Measurements from ENCODE around the gene ATP7B. TPM values are rescaled to one million over a fixed set of nuclear protein-coding genes. Genes with fewer than 3 reads are reported as not detected.

ATP7B gene
- total RNA-seq, 1 experiment from 2014 or later, result 5.6 TPM

- Mint-ChIP-seq H3K36me3 (ENCODE audit: insufficient read depth, unreplicated experiment) (no peaks in the 10 kb centered on the region), H3K27ac (ENCODE audit: unreplicated experiment) (no peak overlapping the region), H3K4me1 (ENCODE audit: low read depth, unreplicated experiment) (peaks cover 8% of the 10 kb centered on the region), H3K9me3 (ENCODE audit: low read depth, unreplicated experiment) (no peaks in the 10 kb centered on the region), H3K4me3 (ENCODE audit: low read depth, unreplicated experiment) (no peak overlapping the region), H3K27me3 (ENCODE audit: unreplicated experiment) (peaks cover 10% of the 10 kb centered on the region)
- intact Hi-C loops (cut with micrococcal nuclease; ENCODE audit: unreplicated experiment), result no loop called here
- no peak for DNase-seq
- no peak for TF ChIP-seq CTCF (IDR thresholded peaks at IDR 0.05; ENCODE audit: unreplicated experiment)
- no TSS peak for BruUV-seq (replicated peaks)
- CTCF ChIA-PET, result no interaction called here
Observed at GRCh38 chr13:51943721-51944120, 67.5 kb downstream of the ATP7B start.

GRCh38 chr13:51942189-51942588 is 69.1 kb downstream of the ATP7B start:
- intact Hi-C loops (cut with micrococcal nuclease; ENCODE audit: unreplicated experiment), result no loop called here
- Mint-ChIP-seq H3K27ac (ENCODE audit: unreplicated experiment) (no peak overlapping the region), H3K4me1 (ENCODE audit: low read depth, unreplicated experiment) (peaks cover 8% of the 10 kb centered on the region), H3K9me3 (ENCODE audit: low read depth, unreplicated experiment) (no peaks in the 10 kb centered on the region), H3K4me3 (ENCODE audit: low read depth, unreplicated experiment) (no peak overlapping the region), H3K27me3 (ENCODE audit: unreplicated experiment) (peaks cover 10% of the 10 kb centered on the region), H3K36me3 (ENCODE audit: insufficient read depth, unreplicated experiment) (no peaks in the 10 kb centered on the region)
- TF ChIP-seq CTCF (IDR thresholded peaks at IDR 0.05; ENCODE audit: unreplicated experiment), result no peak
- CTCF ChIA-PET, result no interaction called here
- peak; percentile 30 for DNase-seq
- no TSS peak for BruUV-seq (replicated peaks)

GRCh38 chr13:51938454-51938853 is 72.8 kb downstream of the ATP7B start:
- no peak for DNase-seq
- peaks cover 10% of the 10 kb centered on the region for H3K27me3 Mint-ChIP-seq (ENCODE audit: unreplicated experiment)
- no peaks in the 10 kb centered on the region for H3K9me3 Mint-ChIP-seq (ENCODE audit: low read depth, unreplicated experiment)
- H3K4me3 Mint-ChIP-seq (ENCODE audit: low read depth, unreplicated experiment), result no peak overlapping the region
- no peak for TF ChIP-seq CTCF (IDR thresholded peaks at IDR 0.05; ENCODE audit: unreplicated experiment)
- H3K36me3 Mint-ChIP-seq (ENCODE audit: insufficient read depth, unreplicated experiment), result no peaks in the 10 kb centered on the region
- H3K27ac Mint-ChIP-seq (ENCODE audit: unreplicated experiment), result no peak overlapping the region
- H3K4me1 Mint-ChIP-seq (ENCODE audit: low read depth, unreplicated experiment), result peaks cover 8% of the 10 kb centered on the region
- BruUV-seq (replicated peaks), result no TSS peak
- intact Hi-C loops (cut with micrococcal nuclease; ENCODE audit: unreplicated experiment), result no loop called here
- CTCF ChIA-PET, result no interaction called here

GRCh38 chr13:51937320-51938290 is 73.6 kb downstream of the ATP7B start:
- Mint-ChIP-seq H3K4me3 (ENCODE audit: low read depth, unreplicated experiment) (no peak overlapping the region), H3K36me3 (ENCODE audit: insufficient read depth, unreplicated experiment) (no peaks in the 10 kb centered on the region), H3K27me3 (ENCODE audit: unreplicated experiment) (peaks cover 4% of the 10 kb centered on the region), H3K4me1 (ENCODE audit: low read depth, unreplicated experiment) (peaks cover 7% of the 10 kb centered on the region), H3K9me3 (ENCODE audit: low read depth, unreplicated experiment) (no peaks in the 10 kb centered on the region), H3K27ac (ENCODE audit: unreplicated experiment) (no peak overlapping the region)
- intact Hi-C loops (cut with micrococcal nuclease; ENCODE audit: unreplicated experiment), result no loop called here
- BruUV-seq (replicated peaks), result no TSS peak
- no peak for DNase-seq
- TF ChIP-seq CTCF (IDR thresholded peaks at IDR 0.05; ENCODE audit: unreplicated experiment), result no peak
- CTCF ChIA-PET, result no interaction called here
